Activated CD4-positive, alpha-beta memory T cell treated with anti-CD3 and anti-CD28 coated beads, Interleukin-2, amount 10 ng/mL, durations not matched to agents 7 days and 5 days (primary cell): ENCODE data around the gene MYL9. TPM values are rescaled to one million over a fixed set of nuclear protein-coding genes. Genes with fewer than 3 reads are reported as not detected.
"Not testable (repeated sequence)": the region's sequence is repeated elsewhere in the genome, so short reads cannot be mapped to it uniquely, and the experiment has no call there.

Experiments used
- CTCF ChIA-PET: fragments of 350-600 bp; sonication (Branson Sonifier 250); formaldehyde crosslinking; loops from one replicate; lab custom pipeline; 2021; ENCODE audit warnings: antibody characterized with exemption, inconsistent platforms; lab: Charles Lee
- POLR2A ChIA-PET: fragments of 350-600 bp; sonication (Branson Sonifier 250); formaldehyde crosslinking; loops from one replicate; lab custom pipeline; 2021; ENCODE audit warnings: antibody characterized with exemption; lab: Charles Lee
- DNase-seq: peaks from one replicate; pipeline ENCODE4 v3.0.0-alpha.2; 2020
- H3K27ac Mint-ChIP-seq: one replicate; pipeline ENCODE4 v1.8.0; 2021; ENCODE audit warnings: mild to moderate bottlenecking, mixed read lengths
- H3K27me3 Mint-ChIP-seq: one replicate; pipeline ENCODE4 v1.8.0; 2021; ENCODE audit warnings: mixed read lengths
- H3K36me3 Mint-ChIP-seq: one replicate; pipeline ENCODE4 v1.8.0; 2021; ENCODE audit warnings: low read depth, mixed read lengths
- H3K4me1 Mint-ChIP-seq: one replicate; pipeline ENCODE4 v1.8.0; 2021; ENCODE audit warnings: mixed read lengths
- H3K4me3 Mint-ChIP-seq: one replicate; pipeline ENCODE4 v1.8.0; 2021; ENCODE audit warnings: mild to moderate bottlenecking, mixed read lengths
- H3K9me3 Mint-ChIP-seq: one replicate; pipeline ENCODE4 v1.8.0; 2021; ENCODE audit warnings: mixed read lengths
- total RNA-seq, 2 experiments: library from RNA; stranded (reverse); gene quantifications; one replicate each; pipeline ENCODE4 v1.2.3, GENCODE V29; 2021

MYL9 gene
- total RNA-seq, 2 experiments from 2014 or later, result 1.1 to 1.7 TPM

GRCh38 chr20:36547186-36548005, 6.1 kb downstream of the MYL9 start:
- Mint-ChIP-seq H3K27ac (no peak overlapping the region), H3K27me3 (no peaks in the 10 kb centered on the region), H3K4me1 (no peaks in the 10 kb centered on the region), H3K4me3 (no peak overlapping the region), H3K36me3 (no peaks in the 10 kb centered on the region), H3K9me3 (no peaks in the 10 kb centered on the region)
- CTCF ChIA-PET, result no interaction called here
- DNase-seq, result no peak
- POLR2A ChIA-PET, result no interaction called here

GRCh38 chr20:36548006-36548315, 6.6 kb downstream of the MYL9 start:
- ChIA-PET CTCF (no interaction called here), POLR2A (no interaction called here)
- no peaks in the 10 kb centered on the region for H3K9me3 Mint-ChIP-seq
- H3K27me3 Mint-ChIP-seq, result no peaks in the 10 kb centered on the region
- H3K27ac Mint-ChIP-seq, result no peak overlapping the region
- no peaks in the 10 kb centered on the region for H3K4me1 Mint-ChIP-seq
- H3K36me3 Mint-ChIP-seq, result no peaks in the 10 kb centered on the region
- H3K4me3 Mint-ChIP-seq, result no peak overlapping the region
- DNase-seq, result no peak

- Mint-ChIP-seq H3K27ac (no peak overlapping the region), H3K4me3 (no peak overlapping the region), H3K4me1 (no peaks in the 10 kb centered on the region), H3K36me3 (no peaks in the 10 kb centered on the region), H3K27me3 (no peaks in the 10 kb centered on the region), H3K9me3 (no peaks in the 10 kb centered on the region)
- ChIA-PET CTCF (no interaction called here), POLR2A (no interaction called here)
- DNase-seq, result no peak
Observed at GRCh38 chr20:36548704-36549627, 7.6 kb downstream of the MYL9 start.

GRCh38 chr20:36549628-36549941, 8.3 kb downstream of the MYL9 start:
- Mint-ChIP-seq H3K4me3 (no peak overlapping the region), H3K27me3 (no peaks in the 10 kb centered on the region), H3K27ac (no peak overlapping the region), H3K36me3 (no peaks in the 10 kb centered on the region), H3K4me1 (no peaks in the 10 kb centered on the region), H3K9me3 (no peaks in the 10 kb centered on the region)
- ChIA-PET CTCF (no interaction called here), POLR2A (no interaction called here)
- no peak for DNase-seq

GRCh38 chr20:36549942-36550789, 8.8 kb downstream of the MYL9 start:
- CTCF ChIA-PET, result no interaction called here
- no peaks in the 10 kb centered on the region for H3K27me3 Mint-ChIP-seq
- H3K4me3 Mint-ChIP-seq, result no peak overlapping the region
- no peaks in the 10 kb centered on the region for H3K36me3 Mint-ChIP-seq
- no peaks in the 10 kb centered on the region for H3K4me1 Mint-ChIP-seq
- no peak for DNase-seq
- no peak overlapping the region for H3K27ac Mint-ChIP-seq
- no peaks in the 10 kb centered on the region for H3K9me3 Mint-ChIP-seq
- POLR2A ChIA-PET, result interaction anchor here (0.8 kb wide), 1 partner anchor 56 kb away, joined by 4 read pairs; the partner anchor contains the start of gene RAB5IF

GRCh38 chr20:36550790-36551299, 9.5 kb downstream of the MYL9 start:
- ChIA-PET POLR2A (interaction anchor here (0.8 kb wide), 1 partner anchor 55 kb away, joined by 4 read pairs; the partner anchor contains the start of gene RAB5IF), CTCF (no interaction called here)
- Mint-ChIP-seq H3K27me3 (no peaks in the 10 kb centered on the region), H3K36me3 (no peaks in the 10 kb centered on the region), H3K4me3 (no peak overlapping the region), H3K9me3 (no peaks in the 10 kb centered on the region), H3K4me1 (no peaks in the 10 kb centered on the region), H3K27ac (no peak overlapping the region)
- no peak for DNase-seq

- Mint-ChIP-seq H3K4me1 (peaks cover 8% of the 10 kb centered on the region), H3K4me3 (no peak overlapping the region), H3K9me3 (no peaks in the 10 kb centered on the region), H3K27ac (no peak overlapping the region), H3K27me3 (no peaks in the 10 kb centered on the region), H3K36me3 (no peaks in the 10 kb centered on the region)
- DNase-seq, result no peak
- POLR2A ChIA-PET, result no interaction called here
- CTCF ChIA-PET, result interaction anchor here (1.2 kb wide), 1 partner anchor 281 kb away, joined by 3 read pairs; no protein-coding TSS in a partner anchor
Observed at GRCh38 chr20:36555248-36555647, 13.9 kb downstream of the MYL9 start.

- no peak overlapping the region for H3K27ac Mint-ChIP-seq
- peaks cover 6% of the 10 kb centered on the region for H3K36me3 Mint-ChIP-seq
- peaks cover 17% of the 10 kb centered on the region for H3K9me3 Mint-ChIP-seq
- H3K4me1 Mint-ChIP-seq, result peaks cover 7% of the 10 kb centered on the region
- no peaks in the 10 kb centered on the region for H3K27me3 Mint-ChIP-seq
- no peak overlapping the region for H3K4me3 Mint-ChIP-seq
- ChIA-PET POLR2A (no interaction called here), CTCF (no interaction called here)
- no peak for DNase-seq
Observed at GRCh38 chr20:36562724-36563123, 21.4 kb downstream of the MYL9 start.

- Mint-ChIP-seq H3K27ac (no peak overlapping the region), H3K36me3 (peaks cover 6% of the 10 kb centered on the region), H3K9me3 (peaks cover 17% of the 10 kb centered on the region), H3K4me3 (no peak overlapping the region), H3K4me1 (peaks cover 7% of the 10 kb centered on the region), H3K27me3 (no peaks in the 10 kb centered on the region)
- CTCF ChIA-PET, result no interaction called here
- POLR2A ChIA-PET, result no interaction called here
- DNase-seq, result no peak
Observed at GRCh38 chr20:36563374-36563773, 22.1 kb downstream of the MYL9 start.

- H3K4me3 Mint-ChIP-seq, POLR2A ChIA-PET, H3K27ac Mint-ChIP-seq: not testable (repeated sequence)
Observed at GRCh38 chr20:36564078-36564725, 22.9 kb downstream of the MYL9 start.

GRCh38 chr20:36564726-36565121, 23.4 kb downstream of the MYL9 start:
- not testable (repeated sequence) for H3K27me3 Mint-ChIP-seq, DNase-seq, H3K27ac Mint-ChIP-seq, H3K4me3 Mint-ChIP-seq, H3K36me3 Mint-ChIP-seq, H3K4me1 Mint-ChIP-seq
- ChIA-PET POLR2A (interaction anchor here (0.8 to 1.1 kb wide), 2 partner anchors 9 to 30 kb away, joined by 3 to 5 read pairs; partner anchors contain the start of gene TGIF2), CTCF (interaction anchor here (1.3 kb wide), 1 partner anchor 30 kb away, joined by 3 read pairs; no protein-coding TSS in a partner anchor)
- peaks cover 17% of the 10 kb centered on the region for H3K9me3 Mint-ChIP-seq

More at GRCh38 chr20:36564078-36564725, 22.9 kb downstream of the MYL9 start:
- not testable (repeated sequence) for DNase-seq, H3K27me3 Mint-ChIP-seq, H3K36me3 Mint-ChIP-seq, H3K4me1 Mint-ChIP-seq
- CTCF ChIA-PET, result interaction anchor here (1.3 kb wide), 1 partner anchor 31 kb away, joined by 3 read pairs; no protein-coding TSS in a partner anchor
- peaks cover 17% of the 10 kb centered on the region for H3K9me3 Mint-ChIP-seq

- H3K27me3 Mint-ChIP-seq, result no peaks in the 10 kb centered on the region
- no peak overlapping the region for H3K4me3 Mint-ChIP-seq
- H3K4me1 Mint-ChIP-seq, result peaks cover 7% of the 10 kb centered on the region
- peaks cover 17% of the 10 kb centered on the region for H3K9me3 Mint-ChIP-seq
- no peak overlapping the region for H3K27ac Mint-ChIP-seq
- H3K36me3 Mint-ChIP-seq, result peaks cover 6% of the 10 kb centered on the region
- ChIA-PET POLR2A (interaction anchor here (0.8 to 1.1 kb wide), 2 partner anchors 9 to 29 kb away, joined by 3 to 5 read pairs; partner anchors contain the start of gene TGIF2), CTCF (interaction anchor here (0.6 to 1.3 kb wide), 2 partner anchors 29 to 65 kb away, joined by 3 to 4 read pairs; no protein-coding TSS in a partner anchor)
- no peak for DNase-seq
Observed at GRCh38 chr20:36565520-36565919, 24.2 kb downstream of the MYL9 start.
